ENCODE results near the gene DGKD. TPM values are rescaled to one million over a fixed set of nuclear protein-coding genes. Genes with fewer than 3 reads are reported as not detected.

DGKD gene
- total and polyA plus RNA-seq, 9 of the 15 experiments (the other 6 are each of a cell fraction or from before 2014, with no cell fraction given), result 0.52 to 29.5 (median 10.6) TPM

GRCh38 chr2:233358947-233359346 is 4.7 kb downstream of the DGKD start:
- intact Hi-C loops (cut with micrococcal nuclease) (no loop called here), in situ Hi-C loops (cut with MboI) (no loop called here)
- H3K27ac ChIP-seq (ENCODE audit: extremely low read depth, low read depth, low read length), result no peak overlapping the region
- H3K4me2 ChIP-seq (ENCODE audit: insufficient read depth, low read length), result no peak overlapping the region
- H4K20me1 ChIP-seq (replicated peaks; ENCODE audit: control insufficient read depth, insufficient read depth, low read length), result peaks cover 11% of the 10 kb centered on the region
- BruUV-seq (replicated peaks), result no TSS peak
- no peak for TF ChIP-seq ZNF583 (CRISPR knock-in tag; IDR thresholded peaks at IDR 0.05)
- TF ChIP-seq ZNF699 (CRISPR knock-in tag; IDR thresholded peaks at IDR 0.05; ENCODE audit: insufficient replicate concordance), result no peak
- TF ChIP-seq NCOA4 (IDR thresholded peaks at IDR 0.05; ENCODE audit: partially characterized antibody), result no peak
- no peak for TF ChIP-seq TFAM (CRISPR knock-in tag; conservative IDR thresholded peaks at IDR 0.05)
- H3K9me1 ChIP-seq (ENCODE audit: control insufficient read depth, insufficient read depth, low read length), result no peaks in the 10 kb centered on the region
- DNase-seq (ENCODE audit: extremely low read depth in 1 of 4, low spot score in 3 of 4), result no peak
- peaks cover 16% of the 10 kb centered on the region; the same call in 2 of the 3 replicates for H3K36me3 ChIP-seq (ENCODE audit: control insufficient read depth, insufficient read depth, low read length)
- peaks cover 20 to 27% of the 10 kb centered on the region in 2 experiments for H3K4me1 ChIP-seq (replicated peaks in 1 of 2; ENCODE audit: control insufficient read depth in 2 of 2, insufficient read depth in 2 of 2, low read length in 2 of 2)
- no peak overlapping the region for H3K9ac ChIP-seq (ENCODE audit: insufficient read depth in 1 of 2, low read depth in 2 of 2, low read length in 2 of 2)
- no peak for FAIRE-seq
- H3K27me3 ChIP-seq (ENCODE audit: control insufficient read depth in 2 of 2, insufficient read depth in 2 of 2, low read length in 2 of 2), result no peaks in the 10 kb centered on the region
- H3K9me3 ChIP-seq (replicated peaks; ENCODE audit: control insufficient read depth, insufficient read depth, low read depth, low read length), result no peaks in the 10 kb centered on the region
- no peak overlapping the region for H3K4me3 ChIP-seq
- no peak for ATAC-seq
- WGBS (ENCODE audit: insufficient coverage, low coverage, missing lambda C conversion rate), result 82% methylated on average over 6 of the region's 6 CpGs
- H3K79me2 ChIP-seq (ENCODE audit: control insufficient read depth, insufficient read depth, low read length), result peaks cover 53% of the 10 kb centered on the region
- H2AFZ ChIP-seq (ENCODE audit: low read depth, low read length), result no peak overlapping the region
- POLR2A ChIA-PET, result no interaction called here
- CTCF ChIA-PET (ENCODE audit: low intra/inter-chr PET ratio), result no interaction called here

GRCh38 chr2:233359823-233360222 is 5.5 kb downstream of the DGKD start:
- Histone ChIP-seq H4K20me1 (replicated peaks; ENCODE audit: control insufficient read depth, insufficient read depth, low read length) (peaks cover 11% of the 10 kb centered on the region), H3K9me3 (replicated peaks; ENCODE audit: control insufficient read depth, insufficient read depth, low read depth, low read length) (no peaks in the 10 kb centered on the region), H2AFZ (ENCODE audit: low read depth, low read length) (no peak overlapping the region), H3K27me3 (ENCODE audit: control insufficient read depth in 2 of 2, insufficient read depth in 2 of 2, low read length in 2 of 2) (no peaks in the 10 kb centered on the region), H3K79me2 (ENCODE audit: control insufficient read depth, insufficient read depth, low read length) (peaks cover 53% of the 10 kb centered on the region), H3K9ac (ENCODE audit: insufficient read depth in 1 of 2, low read depth in 2 of 2, low read length in 2 of 2) (no peak overlapping the region), H3K9me1 (ENCODE audit: control insufficient read depth, insufficient read depth, low read length) (no peaks in the 10 kb centered on the region), H3K4me3 (no peak overlapping the region), H3K36me3 (ENCODE audit: control insufficient read depth, insufficient read depth, low read length) (peaks cover 16% of the 10 kb centered on the region; the same call in 2 of the 3 replicates), H3K4me1 (replicated peaks in 1 of 2; ENCODE audit: control insufficient read depth in 2 of 2, insufficient read depth in 2 of 2, low read length in 2 of 2) (peaks cover 18 to 26% of the 10 kb centered on the region in 2 experiments; a peak in 4 of 5 replicates), H3K27ac (ENCODE audit: extremely low read depth, low read depth, low read length) (no peak overlapping the region; the same call in 2 of the 3 replicates), H3K4me2 (ENCODE audit: insufficient read depth, low read length) (no peak overlapping the region)
- TF ChIP-seq HDGF (IDR thresholded peaks at IDR 0.05) (no peak), ZNF740 (CRISPR knock-in tag; IDR thresholded peaks at IDR 0.05) (no peak), ZNF740 (tag; IDR thresholded peaks at IDR 0.05) (no peak), TFAM (CRISPR knock-in tag; conservative IDR thresholded peaks at IDR 0.05) (no peak)
- 80% methylated on average over 3 of the region's 3 CpGs for WGBS (ENCODE audit: insufficient coverage, low coverage, missing lambda C conversion rate)
- no TSS peak for BruUV-seq (replicated peaks)
- intact Hi-C loops (cut with micrococcal nuclease) (no loop called here), in situ Hi-C loops (cut with MboI) (no loop called here)
- ChIA-PET CTCF (ENCODE audit: low intra/inter-chr PET ratio) (no interaction called here), POLR2A (no interaction called here)
- DNase-seq (ENCODE audit: extremely low read depth in 1 of 4, low spot score in 3 of 4), result no peak
- ATAC-seq, result no peak; the same call in 1 of the 3 replicates
- FAIRE-seq, result no peak
